AG08395 (cell line): ENCODE measurements around the gene NAT14.
"Not testable (repeated sequence)": the region's sequence is repeated elsewhere in the genome, so short reads cannot be mapped to it uniquely, and the experiment has no call there.

Source experiments
- DNase-seq: peaks from one replicate; pipeline ENCODE4 v3.0.0; 2012; ENCODE audit warnings: mixed read lengths, low spot score

NAT14 gene

GRCh38 chr19:55503157-55503501, 18.1 kb downstream of the NAT14 start:
- no peak for DNase-seq

GRCh38 chr19:55503502-55504251, 18.7 kb downstream of the NAT14 start:
- DNase-seq = peak; percentile 99

- no peak for DNase-seq
These were observed 19.2 kb downstream of the NAT14 start for GRCh38 chr19:55504252-55504603.

- DNase-seq = no peak
These were observed 20.0 kb downstream of the NAT14 start for GRCh38 chr19:55504981-55505380.

- no peak for DNase-seq
These were observed 23.1 kb downstream of the NAT14 start for GRCh38 chr19:55508120-55508519.

GRCh38 chr19:55516878-55517620, 32.1 kb downstream of the NAT14 start:
- peak; percentile 100 for DNase-seq

- peak; percentile 54 for DNase-seq
These were observed 34.7 kb downstream of the NAT14 start for GRCh38 chr19:55519451-55520311.

GRCh38 chr19:55520691-55521292, 35.8 kb downstream of the NAT14 start:
- DNase-seq = no peak

GRCh38 chr19:55525289-55526101, 40.5 kb downstream of the NAT14 start:
- no peak for DNase-seq

GRCh38 chr19:55526216-55527196, 41.5 kb downstream of the NAT14 start:
- peak; percentile 57 for DNase-seq

- no peak for DNase-seq
These were observed 42.4 kb downstream of the NAT14 start for GRCh38 chr19:55527197-55528029.

GRCh38 chr19:55528030-55528803, 43.2 kb downstream of the NAT14 start:
- no peak for DNase-seq

GRCh38 chr19:55529636-55530234, 44.7 kb downstream of the NAT14 start:
- DNase-seq = no peak

- no peak for DNase-seq
These were observed 46.0 kb downstream of the NAT14 start for GRCh38 chr19:55530996-55531395.

GRCh38 chr19:55534280-55534679, 49.3 kb downstream of the NAT14 start:
- not testable (repeated sequence) for DNase-seq

- DNase-seq = no peak
These were observed 50.4 kb downstream of the NAT14 start for GRCh38 chr19:55535173-55535964.

- DNase-seq = no peak
These were observed 51.0 kb downstream of the NAT14 start for GRCh38 chr19:55535965-55536350.
